HG03457 (cell line): ENCODE data around the gene DENND4B.

Experiments used
- ATAC-seq: cut with Tn5 transposase; IDR thresholded peaks from one replicate; pipeline ENCODE4 v1.9.1; 2021; ENCODE audit warnings: moderate number of reproducible peaks; ENCODE audit not compliant: unreplicated experiment

The DENND4B gene

GRCh38 chr1:153888533-153888932 is 58.0 kb downstream of the DENND4B start:
- ATAC-seq: no peak

GRCh38 chr1:153886127-153886526 is 60.4 kb downstream of the DENND4B start:
- ATAC-seq: no peak

- no peak for ATAC-seq
These were observed 63.3 kb downstream of the DENND4B start for GRCh38 chr1:153883223-153883622.

GRCh38 chr1:153882296-153882912 is 64.1 kb downstream of the DENND4B start:
- no peak for ATAC-seq

GRCh38 chr1:153881751-153882150 is 64.8 kb downstream of the DENND4B start:
- ATAC-seq: no peak

GRCh38 chr1:153880962-153881361 is 65.6 kb downstream of the DENND4B start:
- no peak for ATAC-seq

GRCh38 chr1:153880024-153880423 is 66.5 kb downstream of the DENND4B start:
- no peak for ATAC-seq
